Endothelial cell of umbilical vein (primary cell): ENCODE measurements around the gene RMC1.

Experiments
- EZH2 ChIP-seq: IDR thresholded peaks from 2 replicates; pipeline ENCODE4 v1.6.1; 2012; ENCODE audit warnings: borderline replicate concordance, low read depth, mild to moderate bottlenecking, moderate library complexity, low read length, inconsistent platforms; ENCODE audit not compliant: severe bottlenecking
- FOS ChIP-seq: IDR thresholded peaks from 2 replicates; pipeline ENCODE4 v1.6.1; 2011; ENCODE audit warnings: mild to moderate bottlenecking, low read length, moderate library complexity, borderline replicate concordance; ENCODE audit not compliant: insufficient read depth
- GATA2 ChIP-seq: IDR thresholded peaks from 2 replicates; pipeline ENCODE4 v1.7.0; 2011; ENCODE audit warnings: low read depth, mild to moderate bottlenecking, moderate library complexity, mixed read lengths, low read length; ENCODE audit not compliant: insufficient read length, insufficient read depth
- JUN ChIP-seq: IDR thresholded peaks from 2 replicates; pipeline ENCODE4 v1.6.1; 2011; ENCODE audit warnings: borderline replicate concordance, low read depth; ENCODE audit not compliant: insufficient read length, insufficient read depth
- POLR2A ChIP-seq: IDR thresholded peaks from 2 replicates; pipeline ENCODE4 v1.6.1; 2012; ENCODE audit warnings: low read depth, mild to moderate bottlenecking, control low read depth, low read length
- POLR2AphosphoS5 ChIP-seq: IDR thresholded peaks from 2 replicates; pipeline ENCODE4 v1.6.1; 2012; ENCODE audit warnings: low read depth, mild to moderate bottlenecking, control low read depth, low read length, moderate library complexity; ENCODE audit not compliant: insufficient read depth
- TF ChIP-seq, protein P1 (sequence below), 2 donors: IDR thresholded peaks; 1 replicate in 1 of 2; 2 replicates in 1 of 2; pipeline ENCODE4 v1.5.1; 2011; ENCODE audit warnings: low read length in 2 of 2, mild to moderate bottlenecking in 2 of 2, moderate library complexity in 2 of 2, control low read depth in 1 of 2, inconsistent platforms in 1 of 2, low read depth in 1 of 2; ENCODE audit not compliant: insufficient read depth in 1 of 2; ENCODE audit errors: extremely low read depth in 1 of 2
- TF ChIP-seq, protein P2 (sequence below): IDR thresholded peaks from 2 replicates; pipeline ENCODE4 v1.6.1; 2011; ENCODE audit not compliant: insufficient read depth, insufficient read length

DNA sequence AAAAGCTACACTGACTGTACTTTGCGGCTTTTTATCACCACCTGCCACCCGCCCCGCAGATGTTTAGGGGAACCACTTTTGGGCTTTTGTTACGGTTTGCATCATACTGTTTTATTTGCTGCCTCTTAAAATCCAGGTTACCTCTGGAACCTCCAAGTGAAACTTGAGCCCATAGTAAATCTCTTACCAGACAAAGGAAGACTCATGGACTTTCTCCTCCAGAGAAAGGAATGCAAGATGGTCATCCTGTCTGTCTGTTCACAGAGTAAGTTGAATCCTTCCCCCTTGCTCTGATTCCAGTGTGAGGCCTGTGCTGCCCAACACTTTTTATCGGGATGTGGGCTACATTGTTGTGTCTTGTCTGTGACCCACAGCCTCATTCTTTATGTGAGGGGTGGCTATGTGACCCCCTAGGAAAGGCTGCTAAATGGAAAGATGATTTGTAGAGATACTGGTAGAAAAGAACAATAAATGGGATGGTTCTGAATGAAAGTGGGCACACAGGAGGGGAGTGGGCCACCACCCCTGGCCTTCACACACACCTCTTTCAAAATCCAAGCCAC is 23.3 kb downstream of the RMC1 start:
- TF ChIP-seq, protein P1, sequence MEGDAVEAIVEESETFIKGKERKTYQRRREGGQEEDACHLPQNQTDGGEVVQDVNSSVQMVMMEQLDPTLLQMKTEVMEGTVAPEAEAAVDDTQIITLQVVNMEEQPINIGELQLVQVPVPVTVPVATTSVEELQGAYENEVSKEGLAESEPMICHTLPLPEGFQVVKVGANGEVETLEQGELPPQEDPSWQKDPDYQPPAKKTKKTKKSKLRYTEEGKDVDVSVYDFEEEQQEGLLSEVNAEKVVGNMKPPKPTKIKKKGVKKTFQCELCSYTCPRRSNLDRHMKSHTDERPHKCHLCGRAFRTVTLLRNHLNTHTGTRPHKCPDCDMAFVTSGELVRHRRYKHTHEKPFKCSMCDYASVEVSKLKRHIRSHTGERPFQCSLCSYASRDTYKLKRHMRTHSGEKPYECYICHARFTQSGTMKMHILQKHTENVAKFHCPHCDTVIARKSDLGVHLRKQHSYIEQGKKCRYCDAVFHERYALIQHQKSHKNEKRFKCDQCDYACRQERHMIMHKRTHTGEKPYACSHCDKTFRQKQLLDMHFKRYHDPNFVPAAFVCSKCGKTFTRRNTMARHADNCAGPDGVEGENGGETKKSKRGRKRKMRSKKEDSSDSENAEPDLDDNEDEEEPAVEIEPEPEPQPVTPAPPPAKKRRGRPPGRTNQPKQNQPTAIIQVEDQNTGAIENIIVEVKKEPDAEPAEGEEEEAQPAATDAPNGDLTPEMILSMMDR (IDR thresholded peaks at IDR 0.05; ENCODE audit: extremely low read depth in 1 of 2, insufficient read depth in 1 of 2, low read depth in 1 of 2, low read length in 2 of 2) = no peak
- TF ChIP-seq POLR2AphosphoS5 (no peak), JUN (no peak), POLR2A (no peak), GATA2 (no peak), EZH2 (no peak), FOS (no peak)
- TF ChIP-seq, protein P2, sequence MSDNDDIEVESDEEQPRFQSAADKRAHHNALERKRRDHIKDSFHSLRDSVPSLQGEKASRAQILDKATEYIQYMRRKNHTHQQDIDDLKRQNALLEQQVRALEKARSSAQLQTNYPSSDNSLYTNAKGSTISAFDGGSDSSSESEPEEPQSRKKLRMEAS = no peak
